ENCODE measurements around the gene VAV2.

The VAV2 gene

GRCh38 chr9:133952598-133953550 is 39.2 kb downstream of the VAV2 start:
- DNase-seq (ENCODE audit: low read depth in 2 of 2), result no peak

GRCh38 chr9:133951265-133951664 is 40.9 kb downstream of the VAV2 start:
- no peak for DNase-seq (ENCODE audit: low read depth in 2 of 2)

- DNase-seq (ENCODE audit: low read depth in 2 of 2), result no peak
Measured at GRCh38 chr9:133950629-133951111, 41.5 kb downstream of the VAV2 start.

GRCh38 chr9:133950192-133950591 is 41.9 kb downstream of the VAV2 start:
- DNase-seq (ENCODE audit: low read depth in 2 of 2), result no peak

- no peak for DNase-seq (ENCODE audit: low read depth in 2 of 2)
Measured at GRCh38 chr9:133949486-133950061, 42.5 kb downstream of the VAV2 start.

- DNase-seq (ENCODE audit: low read depth in 2 of 2), result no peak
Measured at GRCh38 chr9:133948561-133949485, 43.3 kb downstream of the VAV2 start.

GRCh38 chr9:133948131-133948530 is 44.0 kb downstream of the VAV2 start:
- DNase-seq (ENCODE audit: low read depth in 2 of 2), result no peak

- no peak for DNase-seq (ENCODE audit: low read depth in 2 of 2)
Measured at GRCh38 chr9:133946840-133947486, 45.2 kb downstream of the VAV2 start.

- no peak for DNase-seq (ENCODE audit: low read depth in 2 of 2)
Measured at GRCh38 chr9:133945977-133946753, 46.0 kb downstream of the VAV2 start.

- no peak for DNase-seq (ENCODE audit: low read depth in 2 of 2)
Measured at GRCh38 chr9:133945314-133945975, 46.7 kb downstream of the VAV2 start.

GRCh38 chr9:133944746-133945135 is 47.4 kb downstream of the VAV2 start:
- no peak for DNase-seq (ENCODE audit: low read depth in 2 of 2)

GRCh38 chr9:133943781-133944745 is 48.1 kb downstream of the VAV2 start:
- no peak for DNase-seq (ENCODE audit: low read depth in 2 of 2)

GRCh38 chr9:133943036-133943780 is 48.9 kb downstream of the VAV2 start:
- no peak for DNase-seq (ENCODE audit: low read depth in 2 of 2)

- no peak for DNase-seq (ENCODE audit: low read depth in 2 of 2)
Measured at GRCh38 chr9:133942206-133942975, 49.7 kb downstream of the VAV2 start.

- no peak for DNase-seq (ENCODE audit: low read depth in 2 of 2)
Measured at GRCh38 chr9:133939845-133940244, 52.3 kb downstream of the VAV2 start.

GRCh38 chr9:133939171-133939785 is 52.8 kb downstream of the VAV2 start:
- DNase-seq (ENCODE audit: low read depth in 2 of 2), result no peak

- no peak for DNase-seq (ENCODE audit: low read depth in 2 of 2)
Measured at GRCh38 chr9:133938753-133939152, 53.4 kb downstream of the VAV2 start.

Measured in stimulated activated CD8-positive, alpha-beta memory T cell treated with anti-CD3 and anti-CD28 coated beads, Interleukin-2, amount 100 ng/mL, for 48 hours (primary cell).